ENCODE data around the gene SALL4. TPM values are rescaled to one million over a fixed set of nuclear protein-coding genes. Genes with fewer than 3 reads are reported as not detected.
"Not testable (repeated sequence)": the region's sequence is repeated elsewhere in the genome, so short reads cannot be mapped to it uniquely, and the experiment has no call there.

SALL4 gene
- 10 to 100 TPM in 1 of 4 donors, 1 to 10 TPM in 2, under 1 TPM in 1; 0.93 to 12.3 (median 5.6) TPM for polyA plus RNA-seq (ENCODE audit: insufficient read length in 4 of 4)

DNA sequence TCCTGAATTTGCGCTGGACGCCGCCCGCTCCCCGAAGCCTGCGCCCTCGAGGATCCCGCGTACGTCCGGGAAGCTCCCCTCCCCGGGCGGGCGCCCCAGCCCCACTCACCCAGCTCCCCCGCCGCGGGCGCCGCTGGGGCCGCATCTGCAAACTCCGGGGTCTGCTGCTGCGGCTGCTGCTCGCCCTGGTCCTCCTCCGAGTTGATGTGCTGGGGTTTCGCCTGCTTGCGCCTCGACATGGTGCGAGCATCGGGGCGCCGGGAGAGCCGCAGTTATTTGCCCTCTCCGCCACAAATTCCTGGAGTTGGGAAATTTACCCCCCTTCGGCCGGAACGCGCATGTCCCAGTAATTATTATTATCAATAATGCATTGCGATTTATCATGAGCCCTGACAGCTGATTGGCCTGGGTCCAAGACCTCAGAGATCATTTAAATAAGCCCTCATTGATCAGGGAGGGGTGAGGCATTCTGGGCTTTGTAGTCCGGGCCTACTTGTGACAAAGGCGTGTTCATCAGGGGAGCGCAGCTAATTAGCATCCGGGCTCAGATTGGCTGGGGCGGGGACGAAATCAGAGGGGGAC is at the start of gene SALL4:
SALL4 (minus strand) TSS at position 352 of the 582 bp plus-strand sequence; CDS start at position 239, 113 bp downstream.
- no peak for DNase-seq (ENCODE audit: low read depth in 4 of 4, low spot score in 3 of 4)

DNA sequence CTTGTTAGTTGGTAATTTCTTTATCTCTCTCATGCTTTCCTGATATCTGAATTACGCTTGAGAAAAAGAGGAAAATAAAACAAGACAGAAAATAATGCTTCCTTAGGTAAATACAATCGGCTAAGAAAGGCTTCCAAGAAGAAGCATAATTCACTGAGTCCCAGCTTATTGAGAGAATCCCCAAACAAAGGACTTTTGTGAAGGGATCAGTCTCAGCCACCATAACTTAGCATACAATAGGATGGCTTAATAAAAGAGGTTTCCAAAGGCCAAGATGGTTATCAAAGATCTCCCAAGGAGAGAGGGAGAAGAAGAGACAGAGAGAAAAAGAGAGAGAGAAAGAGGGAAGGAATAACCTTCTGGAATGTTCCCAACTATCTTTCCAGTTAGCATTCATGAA is 46.0 kb upstream of the SALL4 start:
- no peak for DNase-seq (ENCODE audit: low read depth in 4 of 4, low spot score in 3 of 4)

DNA sequence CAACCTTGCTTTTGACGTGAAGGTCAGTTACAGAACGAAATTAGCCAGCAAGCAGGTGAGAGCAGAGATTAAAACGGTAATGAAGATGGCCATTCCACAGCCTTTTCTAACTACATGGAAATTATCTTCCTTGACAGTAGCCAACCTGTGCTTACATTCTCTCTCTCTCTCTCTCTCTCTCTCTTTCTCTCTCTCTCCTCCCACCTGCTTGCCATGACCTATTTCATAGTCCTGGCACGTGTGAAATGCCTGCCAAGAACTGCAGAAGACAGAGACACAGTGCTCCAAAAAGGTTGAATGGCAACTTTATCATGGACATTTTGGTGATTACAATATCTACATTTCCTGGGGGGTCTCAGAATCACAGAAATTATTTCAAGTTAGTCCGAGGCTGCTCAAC is 38.5 kb upstream of the SALL4 start:
- no peak for DNase-seq (ENCODE audit: low read depth in 4 of 4, low spot score in 3 of 4)

DNA sequence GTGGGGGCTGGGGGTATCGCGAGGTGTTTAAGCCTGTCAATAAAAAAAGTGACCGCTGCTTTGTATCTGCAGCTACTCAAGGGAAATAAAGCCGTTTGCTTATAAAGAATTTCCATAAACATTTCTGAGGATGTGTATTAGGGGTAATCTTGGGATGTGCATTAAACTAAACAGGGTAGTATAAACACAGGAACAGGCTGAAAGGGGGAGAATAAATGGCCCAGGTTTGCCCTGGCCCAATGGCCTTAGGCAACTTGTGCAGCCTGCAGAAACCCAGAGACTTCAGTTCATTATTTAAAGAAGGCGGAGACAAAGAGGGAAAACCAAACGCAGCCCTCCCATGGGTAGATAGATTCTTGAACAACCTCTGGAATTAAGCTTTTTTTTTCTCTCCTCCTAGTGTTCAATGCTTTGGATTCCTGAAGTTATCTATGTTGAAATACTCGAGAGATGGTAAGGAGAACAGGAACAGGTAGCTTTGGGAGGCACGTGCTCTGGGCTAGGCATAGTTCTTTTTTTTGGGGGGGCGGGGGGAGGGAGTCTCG is 35.6 kb upstream of the SALL4 start:
- DNase-seq (ENCODE audit: low read depth in 4 of 4, low spot score in 3 of 4): no peak

DNA sequence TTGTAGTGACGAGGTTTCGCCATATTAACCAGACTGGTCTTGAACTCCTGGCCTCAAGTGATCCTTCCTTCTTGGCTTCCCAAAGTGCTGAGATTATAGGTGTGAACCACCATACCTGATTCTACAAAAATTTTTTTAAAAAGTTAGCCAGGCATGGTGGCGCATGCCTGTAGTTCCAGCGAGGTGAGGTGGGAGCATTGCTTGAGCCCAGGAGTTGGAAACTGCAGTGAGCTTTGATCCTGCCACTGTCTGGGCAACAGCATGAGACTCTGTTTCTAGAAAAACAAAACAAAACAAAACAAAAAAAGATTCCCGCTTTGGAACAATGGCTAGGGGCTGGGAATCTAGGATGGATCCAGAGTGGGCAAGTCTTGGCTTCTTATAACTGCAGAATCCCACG is 35.1 kb upstream of the SALL4 start:
- no peak for DNase-seq (ENCODE audit: low read depth in 4 of 4, low spot score in 3 of 4)

DNA sequence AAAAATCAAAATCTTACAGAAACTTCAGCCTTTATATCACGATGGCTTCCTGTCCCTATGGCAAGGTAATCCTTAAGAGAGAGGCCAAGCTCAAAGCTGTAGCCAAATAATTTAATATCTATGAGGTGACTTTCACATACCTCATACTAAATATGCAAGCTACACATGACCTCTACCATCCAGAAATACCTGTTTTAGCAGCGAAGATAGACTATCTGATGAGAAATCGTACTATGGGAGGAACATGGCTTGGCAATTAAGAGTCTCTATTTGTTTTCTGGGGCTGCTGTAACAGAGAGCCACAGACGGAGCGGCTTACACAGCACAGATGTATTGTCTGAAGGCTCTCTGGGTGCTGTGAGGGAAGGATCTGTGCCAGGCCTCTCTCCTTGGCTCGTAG is 31.0 kb upstream of the SALL4 start:
- DNase-seq (ENCODE audit: low read depth in 4 of 4, low spot score in 3 of 4): no peak

DNA sequence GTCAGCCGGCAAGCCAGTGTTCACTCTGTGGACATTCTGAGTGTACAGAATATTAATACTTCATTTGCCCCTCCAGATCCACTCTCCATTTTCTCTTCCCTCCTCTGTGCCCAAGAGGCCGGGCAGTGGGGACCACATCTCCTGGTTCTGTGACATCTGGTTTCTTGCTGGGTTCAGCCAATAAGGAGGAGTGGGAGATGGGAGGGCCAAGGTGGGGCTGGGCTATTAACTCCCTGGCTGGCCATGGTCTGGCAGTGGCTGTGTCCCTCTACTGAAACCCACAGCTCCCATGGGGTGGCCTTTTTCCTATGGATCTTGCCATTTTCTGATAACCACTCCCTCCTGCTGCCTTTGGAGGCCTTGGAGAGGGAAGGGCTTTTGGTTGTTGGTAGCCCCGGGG is 30.0 kb upstream of the SALL4 start:
- DNase-seq (ENCODE audit: low read depth in 4 of 4, low spot score in 3 of 4): no peak

DNA sequence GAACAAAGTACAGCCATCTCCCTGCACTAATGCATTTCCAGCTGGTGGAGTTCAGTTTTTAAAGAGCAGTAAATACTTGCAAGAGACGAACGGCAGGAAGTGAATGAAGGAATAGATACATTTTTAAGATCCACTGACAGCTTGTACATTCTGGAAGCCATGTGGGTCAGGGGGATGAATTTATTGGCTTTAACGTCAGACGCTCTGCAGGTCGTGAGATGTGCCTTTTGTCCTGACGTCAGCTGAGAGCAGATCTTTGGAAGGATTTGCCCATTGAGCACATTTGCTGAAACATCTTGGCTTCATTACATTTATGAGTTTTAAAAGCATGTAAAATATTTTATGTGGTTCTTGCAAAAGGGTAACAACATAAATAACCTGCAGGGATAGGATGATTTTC is 29.5 kb upstream of the SALL4 start:
- peak; percentile 12 to 36 (median 27) for DNase-seq (ENCODE audit: low read depth in 4 of 4, low spot score in 3 of 4)

DNA sequence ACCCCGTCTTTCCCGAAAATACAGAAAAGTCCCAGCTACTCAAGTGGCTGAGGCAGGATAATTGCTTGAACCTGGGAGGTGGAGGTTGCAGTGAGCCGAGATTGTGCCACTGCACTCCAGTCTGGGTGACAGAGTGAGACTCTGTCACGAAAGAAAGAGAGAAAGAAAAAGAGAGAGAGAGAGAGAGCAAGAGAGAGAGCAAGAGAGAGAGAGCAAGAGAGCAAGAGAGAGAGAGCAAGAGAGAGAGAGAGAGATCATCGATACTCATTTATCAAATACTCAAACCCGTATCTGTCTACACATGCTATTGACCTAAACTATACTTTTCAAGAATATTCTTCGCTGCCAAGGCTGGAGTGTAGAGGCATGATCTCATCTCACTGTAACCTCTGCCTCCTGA is 28.2 kb upstream of the SALL4 start:
- DNase-seq (ENCODE audit: low read depth in 4 of 4, low spot score in 3 of 4): no peak

DNA sequence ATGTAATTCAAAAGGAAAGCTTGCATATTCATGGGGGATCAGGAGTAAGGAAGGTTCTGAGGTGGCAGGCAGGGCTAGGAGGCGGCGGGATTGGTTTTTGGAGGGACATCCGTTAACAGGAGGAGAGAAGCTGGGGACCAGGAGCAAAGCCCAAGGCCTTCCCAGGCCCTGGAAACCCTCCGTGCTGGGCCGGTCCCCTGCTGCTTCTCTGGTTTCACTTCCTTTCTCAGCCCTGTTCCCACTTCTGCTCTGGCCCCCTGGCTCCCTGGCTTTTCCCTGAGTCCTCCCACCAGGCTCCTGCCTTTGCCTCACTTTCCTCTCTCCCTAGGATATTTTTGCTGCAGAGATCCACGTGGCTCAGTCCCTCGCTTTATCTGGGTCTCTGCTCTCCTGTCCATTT is 26.4 kb upstream of the SALL4 start:
- DNase-seq (ENCODE audit: low read depth in 4 of 4, low spot score in 3 of 4): no peak

DNA sequence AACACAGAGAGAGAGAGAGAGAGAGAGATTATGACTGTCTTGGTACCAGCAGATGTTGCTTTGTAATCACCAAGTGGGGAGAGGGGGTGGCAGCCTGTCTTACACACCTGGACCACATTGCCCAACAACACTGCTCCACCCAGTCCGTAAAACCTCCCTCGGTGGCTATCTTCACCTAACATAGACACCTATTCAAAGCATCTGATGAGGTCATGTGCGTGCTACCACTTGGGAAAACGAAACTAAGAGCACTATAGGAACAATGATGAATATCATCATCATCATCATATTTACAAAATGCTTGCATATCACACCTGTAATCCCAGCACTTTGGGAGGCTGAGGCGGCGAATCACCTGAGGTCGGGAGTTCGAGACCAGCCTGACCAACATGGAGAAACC is 24.1 kb upstream of the SALL4 start:
- DNase-seq (ENCODE audit: low read depth in 4 of 4, low spot score in 3 of 4): no peak

DNA sequence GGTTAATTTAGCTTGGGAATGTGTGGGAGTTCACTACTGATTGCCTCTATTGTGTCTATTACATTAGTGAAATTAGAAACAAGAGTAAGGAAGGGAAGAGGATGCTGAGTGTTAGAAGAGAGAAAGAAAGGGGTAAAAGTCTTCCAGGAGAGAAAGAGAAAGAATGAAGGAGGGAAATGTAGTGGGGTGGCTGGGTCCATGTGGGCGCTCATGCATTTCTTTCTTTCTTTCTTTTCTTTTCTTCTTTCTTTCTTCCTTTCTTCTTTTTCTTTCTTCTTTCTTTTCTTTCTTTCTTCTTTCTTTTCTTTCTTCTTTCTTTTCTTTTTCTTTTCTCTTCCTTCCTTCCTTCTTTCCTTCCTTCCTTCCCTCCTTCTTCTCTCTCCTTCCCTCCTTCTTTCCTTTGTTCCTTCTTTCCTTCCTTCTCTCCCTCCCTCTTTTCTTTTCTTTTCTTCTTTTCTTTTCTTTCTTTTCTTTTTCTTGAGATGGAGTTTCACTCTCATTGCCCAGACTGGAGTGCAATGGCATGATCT is 16.2 kb upstream of the SALL4 start:
- no peak for DNase-seq (ENCODE audit: low read depth in 4 of 4, low spot score in 3 of 4)

DNA sequence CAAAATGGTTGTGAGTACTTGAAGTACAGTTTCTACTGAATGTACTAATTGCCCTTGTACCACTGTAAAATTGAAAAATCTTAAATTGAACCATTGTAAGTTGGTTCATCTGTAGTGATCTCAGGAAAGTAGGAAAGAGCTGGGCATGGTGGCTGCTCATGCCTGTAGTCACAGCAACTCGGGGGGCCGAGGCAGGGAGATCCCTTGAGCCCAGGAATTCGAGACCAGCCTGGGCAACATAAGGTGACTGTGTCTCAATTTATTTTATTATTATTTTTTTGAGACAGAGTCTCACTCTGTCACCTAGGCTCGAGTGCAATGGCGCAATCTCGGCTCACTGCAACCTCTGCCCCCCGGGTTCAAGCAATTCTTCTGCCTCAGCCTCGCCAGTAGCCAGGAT is 14.5 kb upstream of the SALL4 start:
- DNase-seq (ENCODE audit: low read depth in 4 of 4, low spot score in 3 of 4): not testable (repeated sequence)

DNA sequence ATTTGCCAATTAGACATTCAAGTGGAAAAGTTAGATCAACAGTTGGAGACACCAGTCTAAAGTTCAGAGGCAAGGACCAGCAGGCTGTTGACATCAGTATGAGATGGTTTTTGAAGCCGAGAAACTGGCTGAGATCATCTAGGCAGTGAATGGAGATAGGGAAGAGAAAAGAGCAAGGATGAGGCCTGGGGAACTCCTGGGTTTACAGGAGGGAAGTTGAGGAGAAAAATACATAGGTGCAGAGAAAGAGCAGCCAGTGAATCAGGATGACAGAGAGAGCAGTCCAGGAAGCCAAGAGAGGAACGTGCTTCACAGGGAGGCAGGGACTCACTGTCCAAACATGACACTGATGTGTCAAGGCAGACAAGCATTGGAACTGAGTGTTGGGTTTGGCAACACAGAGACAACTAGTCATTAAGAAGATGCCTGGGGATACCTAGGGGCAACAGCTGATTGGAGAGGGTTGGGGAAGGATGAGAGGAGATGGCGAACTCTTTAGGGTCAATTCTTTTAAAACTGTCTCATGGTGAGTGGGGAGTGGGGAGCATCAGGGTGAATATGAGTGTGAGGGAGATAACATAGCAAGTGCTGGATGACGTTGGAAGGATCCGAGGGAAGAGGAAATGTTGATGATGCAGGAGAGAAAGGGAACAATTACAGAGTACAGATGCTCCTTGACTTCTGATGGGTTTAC is 13.2 kb upstream of the SALL4 start:
- no peak for DNase-seq (ENCODE audit: low read depth in 4 of 4, low spot score in 3 of 4)

DNA sequence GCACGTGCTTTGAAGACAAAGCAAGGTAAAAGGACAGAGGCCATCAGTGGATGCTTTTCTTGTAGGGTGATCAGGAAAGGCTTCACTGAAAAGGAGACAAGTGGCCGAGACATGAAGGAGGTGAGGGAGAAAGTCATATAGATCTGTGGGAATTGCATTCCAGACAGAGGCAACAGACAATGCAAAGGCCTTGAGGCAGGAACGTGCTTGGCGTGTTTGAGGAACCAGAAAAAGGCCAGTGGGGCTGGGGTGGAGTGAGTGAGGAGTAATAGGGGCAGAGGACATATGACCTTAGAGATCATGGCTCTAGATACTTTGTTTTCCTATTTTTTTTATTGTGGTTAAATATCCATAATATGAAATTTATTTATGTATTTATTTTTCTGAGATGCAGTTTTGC is 10.5 kb upstream of the SALL4 start:
- no peak for DNase-seq (ENCODE audit: low read depth in 4 of 4, low spot score in 3 of 4)

DNA sequence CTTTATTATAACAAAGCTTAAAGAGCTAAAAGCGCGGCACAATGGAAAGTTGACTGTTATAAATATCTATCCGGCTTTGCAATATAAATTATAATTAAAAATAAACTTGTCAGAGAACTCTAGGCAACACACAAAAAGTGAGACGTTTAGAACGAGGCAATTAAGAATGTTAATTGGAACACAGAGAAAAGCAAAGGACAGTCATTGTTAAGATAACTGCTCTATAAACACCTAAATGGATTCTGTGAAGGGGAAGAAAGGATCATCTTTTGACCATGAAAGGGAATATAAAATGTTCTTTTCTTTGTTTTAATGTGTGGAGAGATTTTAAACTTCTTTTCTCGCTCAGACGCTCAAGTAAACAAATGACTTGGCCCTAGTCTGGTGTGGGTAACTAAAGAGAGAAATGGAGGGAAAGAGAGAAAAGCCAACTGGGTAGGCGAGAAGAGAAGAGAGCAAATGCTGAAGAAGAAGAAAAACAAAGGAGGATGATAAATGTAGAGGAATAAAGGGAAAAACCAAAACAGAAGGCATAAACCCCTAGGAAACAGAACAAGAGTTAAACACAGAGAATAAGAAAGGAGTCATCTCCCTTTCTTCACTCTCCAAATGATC is 9.3 kb upstream of the SALL4 start:
- DNase-seq (ENCODE audit: low read depth in 4 of 4, low spot score in 3 of 4): no peak

DNA sequence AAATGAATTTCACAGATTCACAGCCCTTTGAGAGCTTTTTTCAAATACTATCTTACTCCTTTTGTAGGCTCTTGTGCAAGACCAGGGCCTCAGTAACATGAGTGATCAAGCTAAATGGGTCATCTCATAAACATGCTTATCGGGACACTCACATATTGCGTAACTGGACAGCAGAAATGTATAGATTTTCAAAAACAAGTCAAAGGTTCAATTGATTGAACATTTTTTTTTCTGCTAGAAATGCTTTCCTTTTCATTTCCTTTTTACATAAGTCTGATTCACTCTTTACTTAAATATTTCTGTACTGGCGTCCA is 8.7 kb upstream of the SALL4 start:
- DNase-seq (ENCODE audit: low read depth in 4 of 4, low spot score in 3 of 4): no peak

DNA sequence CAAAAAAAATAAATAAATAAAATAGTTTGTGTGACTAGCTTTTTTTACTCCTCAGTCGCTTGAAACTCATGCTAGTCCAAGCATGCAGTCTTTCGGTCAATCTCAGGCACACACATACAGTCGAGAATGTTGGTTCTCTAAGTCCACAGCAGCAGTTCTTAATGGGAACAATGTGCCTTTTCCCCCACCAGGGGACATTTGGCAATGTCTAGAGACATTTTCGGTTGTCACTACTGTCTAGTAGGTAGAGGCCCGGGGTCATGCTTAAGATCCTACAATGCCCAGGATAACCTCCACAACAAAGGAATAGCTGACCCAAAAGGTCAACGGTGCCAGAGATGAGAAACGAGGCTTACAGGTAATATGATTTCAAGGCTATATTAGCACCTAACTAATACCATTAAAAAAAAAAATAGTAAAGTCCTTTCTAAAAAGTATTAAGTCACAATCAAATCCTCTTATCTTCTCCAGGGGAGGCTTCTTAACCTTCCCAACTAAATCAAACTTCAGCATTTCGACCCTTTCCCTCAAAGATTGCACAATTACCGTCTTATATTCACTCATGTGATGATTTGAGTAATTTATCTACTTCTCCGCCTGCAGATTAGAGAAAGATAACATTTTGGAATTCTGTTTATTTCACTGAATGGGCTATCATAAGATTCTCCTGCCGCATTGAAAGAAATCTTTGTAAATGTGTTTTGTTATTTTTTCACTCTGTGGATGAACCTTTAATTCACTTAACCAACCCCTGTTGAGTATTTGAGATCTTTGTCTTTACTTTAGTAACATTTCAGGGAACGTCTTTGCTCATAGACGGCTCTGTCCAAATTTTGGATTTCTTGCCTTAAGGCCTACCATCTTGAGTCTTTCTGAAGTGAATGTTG is 8.1 kb upstream of the SALL4 start:
- DNase-seq (ENCODE audit: low read depth in 4 of 4, low spot score in 3 of 4): no peak

DNA sequence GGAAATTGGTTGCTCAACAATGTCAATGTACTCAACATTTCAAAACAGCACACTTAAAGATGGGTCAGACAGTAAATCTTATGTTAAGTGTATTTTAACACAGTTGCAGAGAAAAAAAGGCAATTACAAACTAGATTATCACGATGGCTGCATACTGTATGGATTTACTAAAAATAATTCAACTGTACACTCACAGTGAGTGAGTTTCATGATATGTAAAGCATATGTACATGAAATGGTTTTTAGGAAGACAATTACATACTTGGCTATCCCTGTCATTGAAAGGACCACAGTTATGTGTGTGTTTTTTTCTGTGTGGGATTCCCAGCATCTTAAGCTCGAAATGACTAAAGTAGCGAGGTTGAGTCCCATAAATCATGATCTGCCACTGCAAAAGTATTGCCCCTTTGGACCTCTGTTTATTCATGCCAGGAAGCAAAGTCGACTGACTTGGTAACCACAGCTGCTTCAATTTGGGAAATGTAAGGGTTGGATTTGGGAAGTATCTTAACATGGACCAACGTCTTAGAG is 5.5 kb upstream of the SALL4 start:
- DNase-seq (ENCODE audit: low read depth in 4 of 4, low spot score in 3 of 4): no peak

DNA sequence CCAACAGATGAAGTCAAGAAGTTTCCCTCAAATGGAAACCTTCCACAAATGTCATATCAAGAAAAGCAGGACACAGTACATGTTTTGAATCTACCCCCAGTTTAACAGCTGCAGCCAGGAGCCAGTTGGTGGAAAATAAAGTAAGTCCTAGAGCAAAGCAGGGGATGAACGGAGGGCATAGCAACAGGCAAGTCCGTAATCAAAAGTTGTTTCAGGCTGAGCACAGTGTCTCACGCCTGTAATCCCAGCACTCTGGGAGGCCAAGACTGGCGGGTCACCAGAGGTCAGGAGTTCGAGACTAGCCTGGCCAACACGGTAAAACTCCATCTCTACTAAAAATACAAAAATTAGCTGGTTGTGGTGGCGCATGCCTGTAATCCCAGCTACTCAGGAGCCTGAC is 2.4 kb upstream of the SALL4 start:
- DNase-seq (ENCODE audit: low read depth in 4 of 4, low spot score in 3 of 4): no peak

All from left renal pelvis (tissue), 4 donors.